ENCODE measurements around the gene RBM3.
"Not testable (repeated sequence)": the region's sequence is repeated elsewhere in the genome, so short reads cannot be mapped to it uniquely, and the experiment has no call there.

RBM3 gene

GRCh38 chrX:48574270-48575266 is at the start of gene RBM3:
Gene RBM3, plus strand, starts transcription at chrX:48574484. Its CDS starts 697 bp downstream, at chrX:48575181.
- DNase-seq (ENCODE audit: low spot score) (peak; percentile 84), FAIRE-seq (peak; percentile 77)

- FAIRE-seq; DNase-seq (ENCODE audit: low spot score): not testable (repeated sequence)
Observed at GRCh38 chrX:48525853-48526252, 48.4 kb upstream of the RBM3 start.

- FAIRE-seq = peak; percentile 85
- DNase-seq (ENCODE audit: low spot score) = no peak
Observed at GRCh38 chrX:48530736-48531135, 43.5 kb upstream of the RBM3 start.

- peak; percentile 67 for DNase-seq (ENCODE audit: low spot score)
- FAIRE-seq = peak; percentile 95
Observed at GRCh38 chrX:48531358-48531959, 42.8 kb upstream of the RBM3 start.

- FAIRE-seq = no peak
Observed at GRCh38 chrX:48532161-48532560, 42.1 kb upstream of the RBM3 start.

GRCh38 chrX:48533165-48533564 is 41.1 kb upstream of the RBM3 start:
- no peak for DNase-seq (ENCODE audit: low spot score)
- FAIRE-seq = no peak

More at GRCh38 chrX:48532161-48532560, 42.1 kb upstream of the RBM3 start:
- DNase-seq (ENCODE audit: low spot score) = no peak

GRCh38 chrX:48538641-48539344 is 35.5 kb upstream of the RBM3 start:
- DNase-seq (ENCODE audit: low spot score) = no peak
- FAIRE-seq = no peak

GRCh38 chrX:48539345-48540027 is 34.8 kb upstream of the RBM3 start, which contains the start of gene TBC1D25:
Gene TBC1D25, plus strand, starts transcription at chrX:48539714. Its CDS starts 84 bp downstream, at chrX:48539798.
- DNase-seq (ENCODE audit: low spot score) (peak; percentile 92), FAIRE-seq (peak; percentile 84)

GRCh38 chrX:48540028-48540375 is 34.3 kb upstream of the RBM3 start:
- FAIRE-seq = no peak
- DNase-seq (ENCODE audit: low spot score) = peak; percentile 3

- peak; percentile 16 for DNase-seq (ENCODE audit: low spot score)
- FAIRE-seq = no peak
Observed at GRCh38 chrX:48540480-48540879, 33.8 kb upstream of the RBM3 start.

- FAIRE-seq (no peak), DNase-seq (ENCODE audit: low spot score) (no peak)
Observed at GRCh38 chrX:48541140-48541814, 33.0 kb upstream of the RBM3 start.

GRCh38 chrX:48548871-48549270 is 25.4 kb upstream of the RBM3 start:
- DNase-seq (ENCODE audit: low spot score) = no peak
- no peak for FAIRE-seq

GRCh38 chrX:48555731-48556325 is 18.5 kb upstream of the RBM3 start:
- not testable (repeated sequence) for DNase-seq (ENCODE audit: low spot score); FAIRE-seq

- DNase-seq (ENCODE audit: low spot score) (peak; percentile 70), FAIRE-seq (peak; percentile 82)
Observed at GRCh38 chrX:48558271-48558670, 16.0 kb upstream of the RBM3 start.

GRCh38 chrX:48559636-48560035 is 14.6 kb upstream of the RBM3 start:
- FAIRE-seq (no peak), DNase-seq (ENCODE audit: low spot score) (no peak)

- no peak for FAIRE-seq
- no peak for DNase-seq (ENCODE audit: low spot score)
Observed at GRCh38 chrX:48560056-48560455, 14.2 kb upstream of the RBM3 start.

- DNase-seq (ENCODE audit: low spot score) (no peak), FAIRE-seq (no peak)
Observed at GRCh38 chrX:48560681-48561080, 13.6 kb upstream of the RBM3 start.

- FAIRE-seq (peak; percentile 33), DNase-seq (ENCODE audit: low spot score) (peak; percentile 67)
Observed at GRCh38 chrX:48569958-48570357, 4.3 kb upstream of the RBM3 start.

GRCh38 chrX:48573690-48574269 is 504 bp upstream of the RBM3 start:
- FAIRE-seq = no peak

GRCh38 chrX:48575642-48576041 is 1.4 kb downstream of the RBM3 start:
- FAIRE-seq (no peak), DNase-seq (ENCODE audit: low spot score) (no peak)

More at GRCh38 chrX:48573690-48574269, 504 bp upstream of the RBM3 start:
- DNase-seq (ENCODE audit: low spot score) = peak; percentile 13
